ENCODE data around the gene SGMS1.

SGMS1 gene

DNA sequence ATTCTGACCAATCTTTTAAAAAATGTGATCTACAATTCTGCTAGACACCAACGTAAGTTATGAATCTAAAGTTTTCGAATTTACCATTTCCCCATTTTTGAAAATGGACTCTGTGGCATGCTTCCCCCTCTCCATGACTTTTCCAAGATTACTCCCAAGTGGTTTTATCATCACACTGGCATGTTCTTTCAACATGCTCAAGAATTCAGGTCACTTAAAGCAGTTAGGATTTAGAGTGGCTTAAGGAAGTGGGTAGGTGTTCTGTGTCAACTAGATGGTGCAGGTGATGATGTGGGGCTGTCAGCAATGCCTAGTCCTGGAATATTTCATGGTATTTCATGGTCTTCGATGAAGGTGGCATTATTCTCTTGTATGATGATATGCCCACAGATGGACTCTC lies 208.5 kb downstream of the SGMS1 start:
- no peak for DNase-seq

DNA sequence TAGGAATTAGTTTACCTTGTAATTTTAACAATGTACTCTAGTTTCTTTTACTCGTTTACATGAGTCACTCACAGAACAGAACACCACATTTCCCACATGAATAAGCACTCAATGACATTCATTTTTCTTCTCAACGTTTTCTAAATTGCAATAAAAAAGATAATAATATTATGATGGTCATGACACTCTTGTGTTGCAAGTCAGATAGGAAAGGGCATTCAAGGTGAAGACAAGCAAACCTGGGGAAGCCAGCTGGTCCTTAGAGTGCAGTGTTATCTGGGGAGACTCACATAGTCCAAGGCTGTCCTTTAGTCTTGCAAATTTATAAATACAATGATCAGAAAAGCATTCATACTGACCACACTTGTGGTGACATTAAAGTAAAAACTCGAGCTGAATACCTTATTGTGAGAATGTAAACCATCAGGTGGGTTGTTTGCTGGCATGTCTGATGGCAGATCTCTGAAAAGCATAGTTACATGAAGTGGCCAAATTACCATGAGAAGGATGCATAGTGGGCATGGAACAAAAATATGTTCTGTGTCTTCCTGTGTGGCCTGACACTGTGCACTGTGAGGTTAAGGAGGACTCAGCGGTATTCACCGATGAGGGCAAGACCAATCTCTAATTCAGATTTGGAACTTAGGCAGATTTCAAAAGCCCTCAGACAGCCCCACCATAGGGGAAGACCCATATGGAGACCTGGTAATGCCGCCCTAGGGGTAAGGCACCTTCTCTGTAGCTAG lies 213.5 kb downstream of the SGMS1 start:
- DNase-seq = no peak

DNA sequence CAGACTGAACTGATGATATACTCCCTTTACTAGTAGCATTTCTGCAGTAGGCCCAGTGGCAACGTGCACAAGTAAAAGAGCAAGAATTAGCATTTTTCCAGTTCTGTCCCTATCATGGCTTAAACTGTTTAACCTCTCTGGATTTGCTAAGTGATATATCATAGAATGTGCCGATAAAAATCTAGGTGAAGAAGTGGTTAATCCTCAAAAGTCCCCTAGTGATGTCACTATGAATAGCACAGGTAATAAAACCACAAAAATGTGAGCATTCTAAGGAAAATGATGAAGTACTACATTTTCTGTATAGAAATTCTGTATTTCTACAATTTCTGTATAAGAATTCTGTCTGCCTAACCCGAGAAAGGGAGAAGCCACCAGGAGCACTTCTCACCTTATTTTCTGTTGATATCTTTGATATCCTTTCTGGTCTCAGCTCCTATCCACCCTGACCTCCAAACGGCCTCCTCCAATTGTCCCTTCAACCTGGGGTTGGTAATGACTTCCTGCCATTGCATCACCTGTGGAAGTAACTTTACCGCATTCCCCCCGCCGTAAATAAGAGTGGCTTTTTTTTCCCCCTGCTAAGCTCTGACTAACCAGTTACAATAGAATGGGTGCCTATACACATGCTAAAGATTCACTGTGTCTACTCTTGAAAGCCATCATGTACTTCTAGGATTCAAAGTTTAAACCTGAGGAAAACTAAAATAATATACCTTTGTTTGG lies 216.5 kb downstream of the SGMS1 start:
- DNase-seq = no peak

DNA sequence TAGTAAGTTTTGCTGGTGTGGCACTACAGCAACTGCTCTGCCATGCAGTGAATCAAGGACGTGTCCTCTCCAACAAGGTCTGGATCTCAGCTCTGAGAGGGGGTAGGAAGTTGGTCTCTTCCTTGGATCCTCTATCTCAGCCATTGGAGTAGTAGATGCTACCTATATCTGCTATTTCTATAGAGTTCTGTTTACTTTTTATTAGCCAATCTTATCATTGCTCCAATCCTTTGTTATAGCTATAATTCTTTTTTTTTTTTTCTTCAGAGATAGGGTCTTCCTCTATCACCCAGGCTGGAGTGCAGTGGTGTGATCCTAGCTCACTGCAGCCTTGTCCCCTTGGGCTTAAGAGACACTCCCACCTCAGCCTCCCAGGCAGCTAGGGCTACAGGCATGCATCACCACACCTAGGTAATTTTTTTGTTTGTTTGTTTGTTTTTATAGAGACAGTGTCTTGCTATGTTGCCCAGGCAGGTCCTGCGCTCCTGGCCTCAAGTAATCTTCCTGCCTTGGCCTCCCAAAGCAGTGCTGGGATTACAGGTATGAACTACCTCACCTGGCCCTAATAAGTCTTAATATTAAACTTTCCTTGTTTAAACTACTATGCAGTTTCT lies 217.2 kb downstream of the SGMS1 start:
- no peak for DNase-seq

DNA sequence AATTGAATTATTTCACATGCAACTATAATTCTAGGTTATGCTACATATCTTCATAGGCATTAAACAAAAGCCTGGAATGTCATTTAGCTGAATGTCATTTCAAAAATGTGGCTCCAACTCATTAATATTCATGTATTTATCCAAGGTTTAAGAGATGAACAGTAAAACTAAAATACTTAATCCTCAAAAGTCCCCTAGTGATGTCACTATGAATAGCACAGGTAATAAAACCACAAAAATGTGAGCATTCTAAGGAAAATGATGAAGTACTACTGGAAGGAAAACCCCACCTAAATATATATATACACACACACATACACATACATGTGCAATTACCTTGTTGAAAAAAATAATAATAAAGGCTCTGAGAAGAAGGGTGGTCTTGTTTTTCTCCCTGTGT lies 218.0 kb downstream of the SGMS1 start:
- DNase-seq = no peak

DNA sequence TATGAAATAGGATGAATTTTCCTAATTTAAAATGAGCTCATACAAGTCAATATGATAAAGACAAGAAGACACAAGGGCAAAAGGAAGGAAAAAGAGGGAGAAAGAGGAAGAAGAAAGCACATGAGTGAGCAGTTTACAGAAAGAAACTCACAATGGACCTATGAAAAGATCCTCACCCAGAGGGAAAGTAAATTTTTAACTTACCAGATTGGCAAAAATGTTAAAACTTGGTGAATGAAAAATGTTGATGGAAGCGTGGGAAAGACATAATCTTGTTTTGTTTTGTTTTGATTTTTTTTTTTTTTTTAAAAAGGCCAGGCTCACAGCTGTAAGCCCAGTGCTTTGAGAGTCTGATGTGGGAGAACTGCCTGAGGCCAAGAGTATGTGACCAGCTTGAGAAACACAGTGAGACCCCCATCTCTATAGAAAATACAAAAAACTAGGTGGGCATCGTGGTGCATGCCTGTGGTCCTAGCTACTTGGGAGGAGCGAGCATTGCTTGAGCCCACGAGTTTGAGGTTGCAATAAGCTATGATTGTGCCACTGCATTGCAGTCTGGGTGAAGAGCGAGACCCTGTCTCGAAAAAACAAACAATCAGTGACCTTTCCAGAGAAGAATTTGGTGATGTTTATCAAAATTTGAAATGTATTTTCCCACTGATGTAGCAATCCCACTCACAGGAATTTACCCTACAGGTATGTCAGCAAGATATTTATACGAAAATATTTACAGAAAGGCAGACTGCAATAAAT lies 219.6 kb downstream of the SGMS1 start:
- DNase-seq = no peak

DNA sequence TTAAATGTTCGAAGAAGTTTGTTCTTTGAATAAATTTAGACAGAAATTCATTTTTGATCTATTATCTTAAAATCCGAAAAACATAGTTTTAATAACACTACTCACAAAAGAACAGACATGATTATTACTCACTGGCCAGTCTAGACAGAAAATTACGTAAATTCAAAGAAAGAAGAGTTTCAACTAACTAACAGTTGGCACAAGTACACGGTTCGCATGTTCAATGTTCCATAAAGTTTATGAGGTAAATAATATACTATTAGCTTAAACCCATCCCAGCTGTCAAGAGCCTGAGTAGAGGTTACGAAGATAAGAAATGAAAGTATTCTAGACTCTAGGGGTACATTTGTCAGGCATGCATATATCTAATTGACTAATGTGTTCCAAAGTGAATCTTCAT lies 220.7 kb downstream of the SGMS1 start:
- no peak for DNase-seq

DNA sequence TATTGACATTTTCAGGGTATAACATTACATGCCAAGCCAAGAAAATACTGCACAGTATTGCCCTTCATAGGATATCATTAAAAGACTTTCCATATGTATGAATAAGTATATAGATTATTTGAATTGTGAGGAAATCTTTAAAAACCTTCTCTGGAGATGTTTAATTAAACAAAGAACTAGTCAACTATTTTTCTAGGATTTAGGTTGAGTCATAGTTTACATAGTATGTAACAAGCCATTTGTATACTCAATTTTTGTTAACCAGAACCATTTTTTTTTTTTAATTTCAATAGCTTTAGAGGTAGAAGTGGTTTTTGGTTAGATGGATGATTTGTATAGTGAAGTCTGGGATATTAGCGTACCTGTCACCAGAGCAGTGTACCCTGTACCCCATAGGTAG lies 221.3 kb downstream of the SGMS1 start:
- DNase-seq = no peak

DNA sequence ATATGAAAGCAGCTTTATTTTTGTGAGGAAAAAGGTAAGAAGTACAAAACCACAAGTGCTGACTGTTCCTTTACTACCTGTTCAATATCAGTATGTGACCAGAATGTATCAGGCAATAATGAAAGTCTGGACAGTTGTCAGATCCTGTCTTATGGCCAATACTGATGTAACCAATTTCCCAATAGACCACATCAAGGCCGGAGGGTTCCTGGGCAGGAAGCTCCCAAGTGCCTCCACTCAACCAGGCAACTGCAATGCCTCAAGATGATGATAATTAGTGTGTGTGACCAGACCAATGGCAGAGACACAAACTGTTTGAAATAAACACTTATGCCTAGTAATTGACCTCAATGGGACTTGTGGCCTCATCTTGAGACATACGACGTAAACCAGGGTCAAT lies 223.1 kb downstream of the SGMS1 start:
- DNase-seq = no peak

DNA sequence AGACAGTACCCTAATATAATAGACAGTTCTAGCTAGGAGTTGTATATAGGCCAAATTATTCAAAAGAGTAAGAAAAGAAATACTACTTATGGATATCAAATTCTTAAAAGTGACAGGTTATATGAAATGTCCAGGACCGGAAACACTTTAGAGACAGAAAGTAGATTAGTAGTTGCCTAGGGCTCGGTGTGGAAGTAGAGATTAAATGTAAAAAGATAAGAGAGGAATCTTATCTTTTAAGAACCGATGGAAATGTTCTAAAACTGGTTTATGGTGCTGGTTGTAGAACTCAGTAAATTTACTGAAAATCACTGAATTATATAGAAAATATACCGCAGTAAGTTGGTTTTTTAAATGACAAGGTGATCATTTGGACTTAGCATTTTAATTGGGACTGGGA lies 224.9 kb downstream of the SGMS1 start:
- DNase-seq = no peak

DNA sequence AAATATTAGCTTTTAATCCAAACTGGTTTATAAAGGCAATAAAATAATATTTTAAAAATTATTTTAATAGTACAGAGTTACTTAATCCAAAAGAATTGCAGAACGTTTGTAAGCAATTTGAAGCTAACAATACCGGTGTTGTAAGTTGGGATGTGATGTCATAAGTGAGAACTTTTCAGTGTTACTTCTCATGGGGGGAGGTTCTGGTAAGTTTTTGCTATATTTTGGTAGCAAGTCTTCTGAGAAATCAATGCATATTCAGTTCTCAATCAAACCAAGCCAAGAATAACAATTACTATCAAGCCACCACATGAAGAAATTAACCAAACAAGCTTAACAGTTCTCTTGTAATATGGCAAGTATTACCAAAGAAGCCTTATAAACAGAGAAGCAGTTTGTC lies 225.4 kb downstream of the SGMS1 start:
- DNase-seq = no peak

DNA sequence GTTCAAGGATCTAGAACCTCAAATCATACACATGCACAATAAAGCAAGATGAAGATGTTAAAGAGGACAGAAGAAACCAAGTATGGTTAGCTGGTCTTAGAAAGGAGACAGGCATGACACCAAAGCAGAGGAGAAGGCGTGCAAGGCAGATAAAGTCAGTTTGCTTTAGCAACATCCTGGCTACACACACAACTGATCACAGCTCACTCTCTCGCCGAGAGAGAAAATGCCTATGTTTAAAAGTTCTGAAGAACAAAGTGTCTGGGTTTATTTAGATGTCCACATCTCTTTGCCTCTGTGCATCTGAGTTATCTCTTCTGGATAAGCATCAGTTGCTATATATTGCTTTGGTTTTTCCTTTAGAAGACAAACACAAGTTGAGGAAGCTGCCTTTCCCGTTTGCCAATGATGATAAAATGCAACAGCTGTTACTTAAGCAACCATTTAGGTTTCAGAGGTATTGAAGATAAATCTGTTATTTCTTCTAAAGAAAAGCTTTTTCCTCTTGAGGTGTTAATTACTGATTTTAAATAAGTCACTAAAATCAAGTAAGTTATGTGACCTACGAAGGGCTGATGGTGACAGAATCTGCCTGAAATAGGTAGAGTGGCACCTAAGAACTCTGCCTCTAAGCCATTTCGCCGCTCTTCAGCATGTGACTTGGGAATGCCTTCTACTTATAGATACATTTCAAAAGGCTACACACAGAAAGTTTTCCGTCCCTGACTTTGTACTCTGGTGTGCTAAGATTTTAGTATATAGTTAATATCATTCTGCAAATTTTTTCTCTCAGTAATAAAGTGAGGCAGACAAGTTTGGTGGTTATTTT lies 226.2 kb downstream of the SGMS1 start:
- no peak for DNase-seq

DNA sequence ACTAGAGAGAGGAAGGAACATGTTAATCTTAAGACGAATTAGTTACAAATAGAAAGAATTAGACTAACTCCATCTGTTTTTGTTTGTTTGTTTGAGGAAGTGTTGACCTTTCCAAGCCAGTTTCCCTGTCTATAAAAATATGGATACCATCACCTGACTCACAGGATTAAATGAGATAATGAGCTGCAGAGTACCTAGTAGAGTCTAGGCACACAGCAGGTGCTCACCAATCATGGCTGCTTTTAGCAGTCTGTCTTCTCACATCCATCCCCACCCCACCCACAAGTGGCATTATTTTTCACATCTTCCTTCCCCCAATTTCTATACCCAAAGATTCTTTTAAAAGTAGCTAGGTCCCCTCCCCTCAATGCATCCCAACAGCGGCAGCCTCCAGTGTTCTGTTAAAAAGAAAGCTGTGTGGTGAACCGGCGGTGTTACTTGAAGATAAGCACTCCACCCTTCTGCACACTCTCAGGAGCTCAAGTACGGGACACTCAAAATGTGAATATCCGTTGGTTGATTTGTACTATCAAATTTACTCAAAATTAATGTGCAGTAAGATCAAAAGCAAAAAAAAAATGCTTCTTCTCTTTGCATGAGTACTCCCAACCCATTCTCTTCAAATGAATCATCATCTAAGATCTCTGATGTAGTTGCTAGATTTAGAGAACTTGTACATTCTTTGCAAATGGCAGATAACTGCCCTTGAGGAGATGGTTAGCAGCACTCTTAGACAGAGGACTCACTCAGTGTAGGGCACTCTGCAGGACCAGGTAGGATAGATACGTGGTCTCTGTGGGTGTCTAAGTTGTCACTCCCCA lies 227.1 kb downstream of the SGMS1 start:
- DNase-seq = no peak

DNA sequence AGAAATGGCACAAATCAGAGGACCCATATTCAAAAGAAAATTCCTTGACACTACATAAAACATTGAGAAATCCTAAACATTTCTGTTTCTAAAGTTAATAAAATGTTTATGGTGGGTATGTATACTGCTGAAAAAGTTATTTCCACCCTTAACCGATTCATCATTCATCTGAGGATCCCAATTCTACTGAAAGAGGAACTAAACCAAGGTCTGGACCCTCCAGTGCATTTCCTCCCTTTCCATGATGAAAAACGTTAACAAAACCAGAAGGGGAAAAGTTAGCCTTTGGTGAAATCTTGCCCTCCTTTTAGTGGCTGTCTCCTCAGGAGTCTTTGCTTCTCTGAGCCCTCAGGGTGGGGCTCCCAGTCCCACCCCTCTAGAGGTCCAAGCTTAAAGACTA lies 227.9 kb downstream of the SGMS1 start:
- no peak for DNase-seq

DNA sequence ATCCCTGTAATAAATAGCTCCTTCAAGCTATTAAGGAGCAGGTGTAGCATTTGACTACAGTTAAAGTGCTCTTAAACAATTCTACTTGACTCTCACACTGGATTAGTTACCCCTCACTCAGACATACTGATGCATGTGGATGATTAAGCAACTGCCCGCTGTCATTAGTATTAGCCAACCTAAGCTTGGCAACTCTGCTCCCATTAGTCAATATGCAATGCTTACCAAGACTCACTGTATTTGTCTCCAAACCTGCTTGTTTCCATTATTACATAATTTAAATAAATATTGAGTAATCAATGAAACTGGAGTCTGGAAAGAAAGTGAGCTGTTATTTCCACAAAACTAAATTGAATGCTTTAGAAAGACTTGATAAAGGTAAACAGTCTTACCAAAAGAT lies 228.5 kb downstream of the SGMS1 start:
- no peak for DNase-seq

DNA sequence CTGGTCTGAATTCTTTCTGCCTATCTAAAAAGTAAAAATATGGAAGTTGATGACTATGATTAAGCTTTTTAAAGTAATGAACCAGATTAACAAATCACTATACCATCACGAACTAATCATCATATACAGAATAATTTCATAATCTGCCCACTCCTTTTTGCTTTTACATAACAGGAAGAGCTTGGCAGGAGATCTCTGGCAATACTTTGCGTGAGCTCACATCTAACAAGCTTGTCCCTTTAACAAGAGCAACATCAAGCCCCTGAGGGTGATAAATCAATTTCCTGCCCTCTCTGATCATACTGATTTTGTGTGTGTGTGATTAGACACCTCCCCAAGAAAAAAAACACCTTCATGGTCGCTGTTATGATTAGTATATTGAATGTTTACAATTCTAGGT lies 228.9 kb downstream of the SGMS1 start:
- DNase-seq = no peak

DNA sequence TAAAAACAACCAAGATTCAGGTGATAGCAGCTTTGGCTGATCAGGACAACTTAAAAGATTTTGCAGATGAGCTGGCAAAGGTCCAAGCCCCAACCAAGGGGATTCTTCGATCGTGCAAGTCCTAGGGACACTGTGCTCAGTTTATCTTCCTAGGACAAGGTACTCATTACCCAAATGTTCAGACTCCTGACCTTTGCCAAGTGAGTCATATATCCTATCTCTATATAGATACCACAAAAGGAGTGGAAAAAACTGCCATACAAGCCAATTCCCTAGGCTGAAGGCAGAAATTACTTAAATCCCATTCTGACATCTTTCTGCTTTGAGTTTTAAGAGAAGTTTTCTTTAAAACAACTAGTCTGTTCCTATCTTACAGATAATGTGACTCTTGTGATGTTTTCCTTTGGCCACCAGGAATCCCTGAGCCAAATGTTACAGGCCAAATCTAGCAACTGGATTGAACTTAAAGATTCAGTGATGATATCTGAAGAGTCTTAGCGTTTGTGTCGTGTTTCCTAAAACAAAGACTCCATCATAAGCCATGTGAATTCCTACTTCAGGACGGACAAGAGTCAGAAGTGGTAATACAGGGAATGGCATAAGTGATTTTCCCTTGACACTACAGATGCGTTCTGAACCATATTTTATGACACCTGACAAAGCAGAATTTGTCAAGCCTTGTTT lies 229.8 kb downstream of the SGMS1 start:
- no peak for DNase-seq

DNA sequence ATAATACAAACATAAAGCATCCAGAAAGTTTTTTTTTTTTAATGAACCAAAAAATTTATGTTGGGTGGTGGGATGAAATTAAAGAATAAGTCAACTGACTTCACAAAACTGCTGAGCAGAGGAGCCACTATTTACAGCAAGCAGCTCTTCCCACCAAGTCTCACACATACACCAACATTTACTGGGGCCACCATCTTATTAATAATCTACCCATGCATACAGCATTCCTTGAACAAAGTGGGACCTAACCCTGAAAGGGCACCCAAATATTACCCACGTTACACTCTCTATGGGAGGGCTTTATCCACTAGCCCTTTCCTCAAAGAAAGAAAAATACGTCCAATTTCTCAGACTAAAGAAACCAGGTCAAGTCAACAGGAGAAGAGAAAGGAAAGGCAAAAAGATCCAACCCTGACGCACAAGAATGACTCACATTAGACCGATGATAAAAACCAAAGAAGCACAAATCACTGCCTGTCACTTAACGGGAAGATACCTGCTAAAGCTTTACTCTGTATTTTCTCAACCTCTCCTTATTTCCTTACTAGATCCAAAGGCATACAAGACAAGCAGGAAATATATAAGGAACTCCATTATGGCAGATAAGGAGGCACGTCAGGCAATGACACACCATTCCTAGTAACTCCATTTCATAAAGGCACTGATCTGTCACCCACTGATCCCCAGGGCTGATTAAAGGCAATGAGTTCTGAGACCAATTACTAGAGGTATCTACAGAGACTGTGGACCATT lies 230.6 kb downstream of the SGMS1 start:
- DNase-seq = no peak

DNA sequence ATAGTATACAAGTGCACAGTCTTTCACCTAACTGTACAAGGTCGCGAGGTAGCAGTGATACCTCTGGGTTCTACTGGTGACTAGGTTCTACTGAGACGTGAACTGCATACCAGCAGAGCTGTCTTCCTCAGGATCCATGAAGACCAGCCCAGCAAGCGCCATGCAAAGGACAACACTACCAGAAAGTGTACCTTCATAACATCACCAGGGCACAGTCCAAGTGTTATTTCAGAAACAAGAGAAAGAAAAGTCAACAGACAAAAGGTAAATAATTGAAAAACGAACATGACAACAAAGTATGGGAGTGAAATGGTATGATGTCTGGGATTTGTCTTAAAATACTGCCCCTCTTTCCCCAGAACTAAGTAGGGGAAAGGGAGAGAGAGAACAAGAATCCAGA lies 231.3 kb downstream of the SGMS1 start:
- DNase-seq = no peak

DNA sequence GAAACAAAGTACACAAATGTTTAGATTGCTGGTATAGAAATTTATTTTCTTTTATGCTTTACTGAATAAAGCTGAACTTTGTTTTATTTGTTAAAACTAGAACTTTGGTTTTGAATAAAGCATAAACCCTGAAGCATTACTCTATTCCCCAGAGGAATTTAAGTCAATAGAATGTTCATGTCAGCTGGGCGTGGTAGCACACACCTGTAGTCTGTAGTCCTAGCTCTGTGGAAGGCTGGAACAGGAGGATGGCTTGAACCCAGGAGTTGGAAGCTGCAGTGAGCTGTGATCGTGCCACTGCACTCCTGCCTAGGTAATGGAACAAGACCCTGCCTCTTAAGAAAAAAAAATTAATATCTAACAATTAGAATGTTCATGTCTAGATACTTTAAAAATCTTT lies 233.5 kb downstream of the SGMS1 start:
- DNase-seq = no peak
